Neuron (in vitro differentiated cells): Measurements from ENCODE around the gene PPP1R3C.

Source experiments
- H2AFZ ChIP-seq: one replicate; pipeline ENCODE4 v1.6.1; 2013; ENCODE audit warnings: low read depth, mild to moderate bottlenecking, inconsistent platforms, low read length, moderate library complexity
- H3K27me3 ChIP-seq: one replicate; pipeline ENCODE4 v1.6.1; 2013; ENCODE audit warnings: low read length; ENCODE audit not compliant: insufficient read depth
- H3K36me3 ChIP-seq: one replicate; pipeline ENCODE4 v1.6.1; 2013; ENCODE audit warnings: low read length; ENCODE audit not compliant: insufficient read depth
- H3K4me1 ChIP-seq: one replicate; pipeline ENCODE4 v1.6.1; 2013; ENCODE audit warnings: low read length; ENCODE audit not compliant: insufficient read depth
- H3K4me3 ChIP-seq: 2 replicates; pipeline ENCODE4 v1.5.1; 2013; ENCODE audit warnings: mild to moderate bottlenecking, low read length, moderate library complexity
- H3K9me3 ChIP-seq: one replicate; pipeline ENCODE4 v1.6.1; 2013; ENCODE audit warnings: low read length

PPP1R3C gene

GRCh38 chr10:91622601-91623000, 10.3 kb downstream of the PPP1R3C start:
- Histone ChIP-seq H3K9me3 (peaks cover 5% of the 10 kb centered on the region), H3K36me3 (no peaks in the 10 kb centered on the region), H3K4me1 (no peaks in the 10 kb centered on the region), H3K4me3 (no peak overlapping the region), H3K27me3 (no peaks in the 10 kb centered on the region), H2AFZ (no peak overlapping the region)

- Histone ChIP-seq H3K4me1 (no peaks in the 10 kb centered on the region), H2AFZ (no peak overlapping the region), H3K27me3 (no peaks in the 10 kb centered on the region), H3K4me3 (no peak overlapping the region), H3K9me3 (peaks cover 5% of the 10 kb centered on the region), H3K36me3 (no peaks in the 10 kb centered on the region)
Measured at GRCh38 chr10:91621483-91622113, 11.3 kb downstream of the PPP1R3C start.

GRCh38 chr10:91617072-91617609, 15.7 kb downstream of the PPP1R3C start:
- no peaks in the 10 kb centered on the region for H3K27me3 ChIP-seq
- H3K4me3 ChIP-seq, result no peak overlapping the region

GRCh38 chr10:91616137-91616536, 16.7 kb downstream of the PPP1R3C start:
- Histone ChIP-seq H3K9me3 (no peaks in the 10 kb centered on the region), H3K4me1 (no peaks in the 10 kb centered on the region), H3K36me3 (no peaks in the 10 kb centered on the region), H3K4me3 (no peak overlapping the region), H3K27me3 (no peaks in the 10 kb centered on the region), H2AFZ (no peak overlapping the region)

More at GRCh38 chr10:91617072-91617609, 15.7 kb downstream of the PPP1R3C start:
- Histone ChIP-seq H3K36me3 (no peaks in the 10 kb centered on the region), H3K9me3 (no peaks in the 10 kb centered on the region), H3K4me1 (no peaks in the 10 kb centered on the region), H2AFZ (no peak overlapping the region)

- Histone ChIP-seq H3K36me3 (no peaks in the 10 kb centered on the region), H3K27me3 (no peaks in the 10 kb centered on the region), H3K9me3 (no peaks in the 10 kb centered on the region), H2AFZ (no peak overlapping the region), H3K4me3 (no peak overlapping the region), H3K4me1 (peaks cover under 1% of the 10 kb centered on the region)
Measured at GRCh38 chr10:91614225-91614624, 18.6 kb downstream of the PPP1R3C start.

- H3K4me3 ChIP-seq, result no peak overlapping the region
- H3K4me1 ChIP-seq, result peaks cover 7% of the 10 kb centered on the region
- H2AFZ ChIP-seq, result no peak overlapping the region
- no peaks in the 10 kb centered on the region for H3K36me3 ChIP-seq
- no peaks in the 10 kb centered on the region for H3K9me3 ChIP-seq
- no peaks in the 10 kb centered on the region for H3K27me3 ChIP-seq
Measured at GRCh38 chr10:91613411-91614187, 19.3 kb downstream of the PPP1R3C start.

- H3K9me3 ChIP-seq, result no peaks in the 10 kb centered on the region
- no peak overlapping the region for H2AFZ ChIP-seq
- H3K4me3 ChIP-seq, result no peak overlapping the region
- peaks cover 16% of the 10 kb centered on the region for H3K4me1 ChIP-seq
- no peaks in the 10 kb centered on the region for H3K36me3 ChIP-seq
- H3K27me3 ChIP-seq, result no peaks in the 10 kb centered on the region
Measured at GRCh38 chr10:91610919-91611318, 22.0 kb downstream of the PPP1R3C start.

- no peaks in the 10 kb centered on the region for H3K27me3 ChIP-seq
- H3K36me3 ChIP-seq, result no peaks in the 10 kb centered on the region
- no peak overlapping the region for H2AFZ ChIP-seq
- H3K9me3 ChIP-seq, result no peaks in the 10 kb centered on the region
- H3K4me1 ChIP-seq, result peaks cover 16% of the 10 kb centered on the region
- no peak overlapping the region for H3K4me3 ChIP-seq
Measured at GRCh38 chr10:91610444-91610843, 22.4 kb downstream of the PPP1R3C start.

GRCh38 chr10:91607646-91608403, 25.0 kb downstream of the PPP1R3C start:
- no peak overlapping the region for H3K4me3 ChIP-seq
- no peaks in the 10 kb centered on the region for H3K27me3 ChIP-seq
- no peaks in the 10 kb centered on the region for H3K36me3 ChIP-seq
- H3K4me1 ChIP-seq, result peaks cover 16% of the 10 kb centered on the region
- no peaks in the 10 kb centered on the region for H3K9me3 ChIP-seq
- H2AFZ ChIP-seq, result no peak overlapping the region

GRCh38 chr10:91605968-91606367, 26.9 kb downstream of the PPP1R3C start:
- Histone ChIP-seq H3K4me3 (no peak overlapping the region), H2AFZ (no peak overlapping the region), H3K4me1 (peaks cover 16% of the 10 kb centered on the region)

GRCh38 chr10:91604553-91605534, 28.0 kb downstream of the PPP1R3C start:
- Histone ChIP-seq H3K27me3 (no peaks in the 10 kb centered on the region), H3K9me3 (no peaks in the 10 kb centered on the region), H3K4me1 (peaks cover 16% of the 10 kb centered on the region), H3K4me3 (no peak overlapping the region), H3K36me3 (no peaks in the 10 kb centered on the region), H2AFZ (no peak overlapping the region)

More at GRCh38 chr10:91605968-91606367, 26.9 kb downstream of the PPP1R3C start:
- no peaks in the 10 kb centered on the region for H3K9me3 ChIP-seq
- H3K27me3 ChIP-seq, result no peaks in the 10 kb centered on the region
- H3K36me3 ChIP-seq, result no peaks in the 10 kb centered on the region

- Histone ChIP-seq H3K36me3 (no peaks in the 10 kb centered on the region), H2AFZ (no peak overlapping the region), H3K4me3 (no peak overlapping the region), H3K9me3 (no peaks in the 10 kb centered on the region), H3K27me3 (no peaks in the 10 kb centered on the region), H3K4me1 (peaks cover 13% of the 10 kb centered on the region)
Measured at GRCh38 chr10:91603931-91604331, 28.9 kb downstream of the PPP1R3C start.
